Measurements from ENCODE around the gene CCBE1.

GRCh38 chr18:59540346-59540745 is 156.9 kb downstream of the CCBE1 start:
- TF ChIP-seq GATA2 (IDR thresholded peaks at IDR 0.05; ENCODE audit: low read depth, low read length) (no peak), GATA3 (IDR thresholded peaks at IDR 0.05; ENCODE audit: low read depth, low read length) (no peak)
